Measurements from ENCODE around the gene UBR3. TPM values are rescaled to one million over a fixed set of nuclear protein-coding genes. Genes with fewer than 3 reads are reported as not detected.

UBR3 gene
- total RNA-seq, 1 experiment from 2014 or later, result 21.9 TPM

- H3K23me2 ChIP-seq (ENCODE audit: insufficient read length, low read depth, low read length, poor library complexity, severe bottlenecking), result no peaks in the 10 kb centered on the region
- H3K23ac ChIP-seq (ENCODE audit: insufficient read length, low read depth, low read length), result no peak overlapping the region
- H3K56ac ChIP-seq (ENCODE audit: insufficient read length, low read depth, low read length), result no peak overlapping the region
- Mint-ChIP-seq H3K36me3 (ENCODE audit: insufficient read depth in 1 of 3, low read depth in 3 of 3) (peaks cover 0 to 15% (median 6%) of the 10 kb centered on the region in 3 experiments; a peak in 4 of 7 replicates), H3K4me3 (no peak overlapping the region), H3K4me1 (no peaks in the 10 kb centered on the region), H3K27me3 (ENCODE audit: low read depth) (no peaks in the 10 kb centered on the region), H3K9me3 (no peaks in the 10 kb centered on the region), H3K27ac (no peak overlapping the region)
- H3K4me2 ChIP-seq (ENCODE audit: insufficient read depth, insufficient read length, low read length), result no peak overlapping the region
- no peak overlapping the region for H2BK120ac ChIP-seq (ENCODE audit: low read depth, low read length, poor library complexity, severe bottlenecking)
- H2BK12ac ChIP-seq (ENCODE audit: insufficient read length, low read depth, low read length), result no peak overlapping the region
- no peaks in the 10 kb centered on the region for H3K4me1 ChIP-seq (ENCODE audit: insufficient read depth, low read length)
- no peak overlapping the region for H2AK5ac ChIP-seq (ENCODE audit: insufficient read length, low read length)
- no peaks in the 10 kb centered on the region for H3K79me2 ChIP-seq (ENCODE audit: insufficient read depth, low read length)
- H4K8ac ChIP-seq (replicated peaks; ENCODE audit: insufficient read length, low read depth, low read length), result no peak overlapping the region
- no peak for TF ChIP-seq CTCF (conservative IDR thresholded peaks at IDR 0.05)
- no peak overlapping the region for H2BK15ac ChIP-seq (ENCODE audit: low read depth, low read length)
- no peak overlapping the region for H3K18ac ChIP-seq (ENCODE audit: insufficient read length, low read depth, low read length)
- no peaks in the 10 kb centered on the region for H3K9me3 ChIP-seq (ENCODE audit: control insufficient read depth, low read depth, low read length)
- H4K20me1 ChIP-seq (ENCODE audit: control insufficient read depth, insufficient read depth, insufficient read length), result no peaks in the 10 kb centered on the region
- H3T11ph ChIP-seq (ENCODE audit: low read length), result no peak overlapping the region
- no peak overlapping the region for H4K5ac ChIP-seq (ENCODE audit: insufficient read length, low read depth, low read length)
- no peak overlapping the region for H3K4ac ChIP-seq (ENCODE audit: low read depth, low read length)
- H3K14ac ChIP-seq (ENCODE audit: insufficient read depth, low read length), result no peak overlapping the region
- no peak overlapping the region for H2BK20ac ChIP-seq (ENCODE audit: low read depth, low read length, poor library complexity, severe bottlenecking)
- H3K27ac ChIP-seq (ENCODE audit: insufficient read length, low read depth, low read length), result no peak overlapping the region
- no peak for DNase-seq
- no CpG with 5 or more reads among the region's 1 CpG for WGBS (ENCODE audit: extremely low coverage, insufficient read length, low lambda C conversion rate)
- no peak overlapping the region for H3K9ac ChIP-seq (ENCODE audit: extremely low read depth, insufficient read length, low read length)
- H3K79me1 ChIP-seq (ENCODE audit: insufficient read depth, low read depth, low read length, poor library complexity, severe bottlenecking), result no peaks in the 10 kb centered on the region
- H3K27me3 ChIP-seq (ENCODE audit: insufficient read depth, low read length), result no peaks in the 10 kb centered on the region; the same call in 1 of the 2 replicates
- H4K91ac ChIP-seq (ENCODE audit: insufficient read length, low read depth, low read length), result no peak overlapping the region
- H2AFZ ChIP-seq (ENCODE audit: low read length), result no peak overlapping the region
- no peak overlapping the region for H2BK5ac ChIP-seq (ENCODE audit: insufficient read length, low read length)
Measured at GRCh38 chr2:169945515-169945914, 118.3 kb downstream of the UBR3 start.

Measured in H9 (cell line).